Jurkat, Clone E6-1 (cell line): ENCODE measurements around the gene LHX5.

ENCODE experiments used
- DNase-seq: peaks from one replicate; pipeline ENCODE4 v3.0.0-alpha.2; 2011; ENCODE audit warnings: low read depth, low spot score
- H3K4me3 ChIP-seq: 2 replicates; pipeline ENCODE4 v1.5.1; 2011; ENCODE audit warnings: mild to moderate bottlenecking, low read length, control low read depth, moderate library complexity

LHX5 gene

GRCh38 chr12:113424915-113425823 is 46.5 kb downstream of the LHX5 start:
- DNase-seq = peak; percentile 18
- H3K4me3 ChIP-seq = no peak overlapping the region

GRCh38 chr12:113424456-113424855 is 47.2 kb downstream of the LHX5 start:
- no peak for DNase-seq
- H3K4me3 ChIP-seq = no peak overlapping the region

GRCh38 chr12:113422886-113423669 is 48.6 kb downstream of the LHX5 start:
- no peak overlapping the region for H3K4me3 ChIP-seq
- DNase-seq = no peak

- no peak within 1 kb of the TSS for H3K4me3 ChIP-seq
- DNase-seq = no peak
These were observed 49.4 kb downstream of the LHX5 start, which contains the start of gene SDSL for GRCh38 chr12:113422030-113422885. Gene SDSL, plus strand, starts transcription at chr12:113422380. Its CDS starts 5,603 bp downstream, at chr12:113427983.

- DNase-seq = no peak
These were observed 50.6 kb downstream of the LHX5 start for GRCh38 chr12:113420996-113421595.

GRCh38 chr12:113418213-113418879 is 53.3 kb downstream of the LHX5 start:
- no peak for DNase-seq
- no peak overlapping the region for H3K4me3 ChIP-seq

More at GRCh38 chr12:113420996-113421595, 50.6 kb downstream of the LHX5 start:
- H3K4me3 ChIP-seq = no peak overlapping the region

- no peak overlapping the region for H3K4me3 ChIP-seq
- no peak for DNase-seq
These were observed 55.4 kb downstream of the LHX5 start for GRCh38 chr12:113416091-113416754.

GRCh38 chr12:113414519-113415038 is 57.1 kb downstream of the LHX5 start:
- no peak for DNase-seq
- no peak overlapping the region for H3K4me3 ChIP-seq

- no peak for DNase-seq
- H3K4me3 ChIP-seq = no peak overlapping the region
These were observed 58.2 kb downstream of the LHX5 start for GRCh38 chr12:113413488-113413939.
